Muscle of back (tissue), 11 donors: ENCODE measurements around the gene DYNC2LI1. TPM values are rescaled to one million over a fixed set of nuclear protein-coding genes. Genes with fewer than 3 reads are reported as not detected.

Experiments
- DNase-seq, 3 donors: peaks; one replicate each; pipeline versions ENCODE4 v3.0.0 to v3.0.0-alpha.2; 2013
- polyA plus RNA-seq, 10 donors: library from polyadenylated mRNA; unstranded; fragments of 120-200 nt; gene quantifications; one replicate each; pipeline ENCODE4 v1.2.1, GENCODE V29; 2013; ENCODE audit not compliant: insufficient read length in 10 of 10

Gene DYNC2LI1
- polyA plus RNA-seq, 10 donors, result 16.3 to 30.8 (median 18.8) TPM

GRCh38 chr2:43842866-43843226 lies 69.0 kb downstream of the DYNC2LI1 start:
- DNase-seq, result no peak

DNA sequence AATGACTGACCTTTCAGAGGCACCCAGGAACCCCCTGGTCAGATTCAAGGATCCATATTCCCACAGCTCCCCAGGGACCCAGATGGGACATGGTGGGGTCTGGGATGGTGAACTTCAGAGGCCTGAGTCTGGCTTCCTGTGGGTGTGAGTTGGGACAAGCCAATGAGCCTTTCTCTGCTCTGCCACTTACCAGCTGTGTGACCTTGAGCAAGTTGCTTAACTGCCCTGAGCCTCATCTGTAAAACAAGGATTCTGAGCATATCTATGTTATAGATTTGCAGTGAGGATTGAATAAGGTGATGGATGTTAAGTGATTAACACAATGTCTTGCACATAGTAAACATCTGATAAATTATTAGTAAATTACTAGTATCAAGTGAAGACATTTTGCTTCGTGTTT lies 71.3 kb downstream of the DYNC2LI1 start:
- no peak for DNase-seq

DNA sequence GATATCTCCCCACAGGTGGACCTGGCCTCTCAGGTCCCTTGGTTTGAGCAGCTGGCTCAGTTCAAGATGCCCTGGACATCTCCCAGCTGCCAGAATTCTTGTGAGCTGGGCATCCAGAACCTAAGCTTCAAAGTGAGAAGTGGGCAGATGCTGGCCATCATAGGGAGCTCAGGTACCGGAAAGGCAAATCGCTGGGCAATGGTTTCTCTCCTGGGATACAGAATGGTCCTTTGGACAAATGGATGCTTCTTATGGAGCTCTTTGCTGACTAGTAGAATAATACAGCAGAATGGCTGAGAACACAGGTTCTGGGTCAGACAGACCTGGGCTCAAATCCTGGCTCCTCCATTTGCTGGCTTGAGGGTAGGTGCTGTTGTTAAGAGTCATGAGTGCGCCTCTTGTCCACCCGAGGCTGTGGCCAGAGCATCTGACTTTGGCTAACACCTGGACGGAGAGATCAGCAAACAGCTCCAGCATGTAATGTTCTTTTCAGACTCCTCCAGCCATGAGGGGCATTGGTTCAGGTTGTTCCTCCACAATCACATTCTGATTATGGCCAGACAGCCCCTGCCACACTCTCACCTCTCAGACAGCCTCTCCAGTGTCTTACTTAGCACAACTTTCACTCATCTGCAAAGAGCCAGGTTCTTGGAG lies 72.4 kb downstream of the DYNC2LI1 start:
- no peak for DNase-seq

DNA sequence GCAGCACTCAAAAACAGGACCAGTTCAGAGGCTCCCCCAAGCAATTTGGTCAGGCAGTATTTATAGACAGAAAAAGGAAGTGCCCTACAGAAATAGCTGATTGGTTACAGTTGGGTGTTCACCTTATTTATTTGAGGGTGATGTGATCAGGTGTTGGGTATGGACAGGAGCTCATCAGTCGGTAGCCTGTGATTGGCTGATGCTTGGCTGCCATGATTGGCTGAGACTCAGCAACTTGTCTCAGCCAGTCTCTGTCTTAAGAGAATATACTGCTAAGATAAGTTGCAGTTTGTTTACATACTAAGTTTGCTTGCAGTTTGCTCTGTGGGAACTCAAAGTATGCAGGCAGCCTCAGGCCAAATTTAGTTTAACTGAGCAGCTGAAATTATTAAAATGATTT lies 74.4 kb downstream of the DYNC2LI1 start:
- no peak for DNase-seq

GRCh38 chr2:43851011-43851980 lies 77.5 kb downstream of the DYNC2LI1 start:
- DNase-seq, result no peak

- no peak for DNase-seq
These were observed 78.4 kb downstream of the DYNC2LI1 start for GRCh38 chr2:43852196-43852730.

GRCh38 chr2:43853141-43854081 lies 79.6 kb downstream of the DYNC2LI1 start:
- DNase-seq, result no peak

- no peak for DNase-seq
These were observed 80.8 kb downstream of the DYNC2LI1 start for GRCh38 chr2:43854671-43855070.

DNA sequence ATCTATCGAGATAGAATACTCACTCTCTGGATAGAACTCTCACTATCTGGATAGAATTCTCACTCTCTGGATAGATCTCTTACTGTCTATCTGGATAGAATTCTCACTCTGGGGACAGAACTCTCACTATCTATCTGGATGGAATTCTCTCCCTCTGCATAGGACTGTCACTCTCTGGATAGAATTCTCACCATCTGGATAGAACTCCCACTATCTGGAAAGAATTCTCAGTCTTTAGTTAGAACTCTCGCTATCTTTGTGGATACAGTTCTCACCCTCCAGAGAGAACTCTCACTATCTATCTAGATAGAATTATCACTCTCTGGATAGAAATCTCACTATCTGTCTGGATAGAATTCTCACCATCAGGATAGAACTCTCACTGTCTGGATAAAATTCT lies 81.5 kb downstream of the DYNC2LI1 start:
- no peak for DNase-seq

Other genes starting within 250 kb of the DYNC2LI1 start
- gene THADA, start 178.0 kb upstream of the DYNC2LI1 start, polyA plus RNA-seq, result 10 to 100 TPM; 16.2 to 24.7 (median 18.2) TPM
- gene PLEKHH2, start 136.8 kb upstream of the DYNC2LI1 start, polyA plus RNA-seq, result 10 to 100 TPM in 3 of 10 donors, 1 to 10 TPM in 7; 4.4 to 21.3 (median 6.8) TPM
- 1 to 10 TPM in 7 of 10 donors, under 1 TPM in 3; 0.70 to 1.9 (median 1.3) TPM for gene C1GALT1C1L, start 97.6 kb upstream of the DYNC2LI1 start, polyA plus RNA-seq
- under 1 TPM in 3 of 10 donors, not detected in 7; 0.08 to 0.13 (median 0.08) TPM for gene ABCG5, start 64.8 kb downstream of the DYNC2LI1 start, polyA plus RNA-seq
- gene ABCG8, start 64.9 kb downstream of the DYNC2LI1 start, polyA plus RNA-seq, result under 1 TPM in 8 of 10 donors, not detected in 2; 0.04 to 0.12 (median 0.04) TPM
- 100 to 1,000 TPM in 1 of 10 donors, 10 to 100 TPM in 9; 60.1 to 100 (median 77.8) TPM for gene LRPPRC, start 221.9 kb downstream of the DYNC2LI1 start, polyA plus RNA-seq